Heart left ventricle (tissue), 13 donors: ENCODE data around the gene INO80.

Experiments used
- CTCF ChIP-seq, 12 donors: fragments of 200-600 bp; sonication (generic) in 4 of 12; IDR thresholded peaks; one replicate each; pipeline versions ENCODE4 v1.5.0 to v1.8.0; 2018 to 2022; ENCODE audit warnings: antibody characterized with exemption in 12 of 12, mild to moderate bottlenecking in 5 of 12
- POLR2A ChIP-seq, 2 donors: fragments of 450-650 bp; IDR thresholded peaks; one replicate each; pipeline ENCODE4 v1.6.1; 2017; ENCODE audit warnings: antibody characterized with exemption in 2 of 2, mild to moderate bottlenecking in 2 of 2, moderate library complexity in 2 of 2
- donor health status: ischemic (EF 13 %, LVEDD 7.1; RV severe dilation, severe dysfunction).
- donor health status: DM: no; HTN: yes; CAD: no.
- donor health status: DM: no; HTN: no; CAD: no.
- donor health status: ischemic (EF 25% LVEDD 6.9; RV normal size, moderate dysfunction).
- donor health status: ischemic (EF 25% LVEDD 5.7; RV mildly dilated, moderate dysfunction).
- donor health status: ischemic (EF 35%, LVEDD 5.7; RV mildly dilated, moderate dysfunction).
- donor health status: nonischemic (EF 11% LVEDD 7.7; RV severe dilation, severe dysfunction).
- donor health status: DM: yes; HTN: yes; CAD: no.
- donor health status: PGD.
- donor health status: ischemic (EF 29% LVEDD 5.4; RV normal size, mild dysfunction).
- donor health status: nonischemic (EF 23%, LVEDD 6.1; RV moderate dilation, normal function).

GRCh38 chr15:41025393-41025792 lies 90.7 kb downstream of the INO80 start:
- no peak for TF ChIP-seq CTCF (IDR thresholded peaks at IDR 0.05)
- TF ChIP-seq POLR2A (IDR thresholded peaks at IDR 0.05): no peak
